CD1c-positive myeloid dendritic cell (primary cell): ENCODE measurements around the gene ST3GAL5.

Source experiments
- DNase-seq: peaks from one replicate; pipeline ENCODE4 v3.0.0-alpha.2; 2016; ENCODE audit errors: extremely low spot score

ST3GAL5 gene

DNA sequence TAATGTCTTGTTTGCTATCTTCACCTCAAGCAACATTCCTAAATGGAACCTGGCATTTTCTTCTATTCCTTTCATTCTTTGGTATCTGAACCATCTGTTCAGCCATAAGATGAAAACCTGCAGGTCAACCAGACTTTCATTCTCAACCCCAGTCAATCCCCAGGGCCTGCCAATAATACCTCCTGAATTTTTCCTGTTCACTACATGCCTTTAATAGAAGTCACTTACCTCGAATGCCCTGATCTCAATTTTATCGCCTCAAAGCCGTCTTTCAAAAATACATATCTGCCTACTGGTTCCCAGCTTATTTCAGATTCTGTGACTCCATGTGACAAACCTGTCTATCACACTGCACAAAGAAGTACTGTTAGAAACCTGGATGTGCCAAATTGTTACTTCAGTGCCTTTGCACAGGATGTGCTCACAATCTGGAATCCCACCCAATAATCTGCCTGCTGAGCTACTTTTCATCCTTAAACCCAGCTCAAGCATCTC, 22.6 kb downstream of the ST3GAL5 start:
- DNase-seq = no peak

DNA sequence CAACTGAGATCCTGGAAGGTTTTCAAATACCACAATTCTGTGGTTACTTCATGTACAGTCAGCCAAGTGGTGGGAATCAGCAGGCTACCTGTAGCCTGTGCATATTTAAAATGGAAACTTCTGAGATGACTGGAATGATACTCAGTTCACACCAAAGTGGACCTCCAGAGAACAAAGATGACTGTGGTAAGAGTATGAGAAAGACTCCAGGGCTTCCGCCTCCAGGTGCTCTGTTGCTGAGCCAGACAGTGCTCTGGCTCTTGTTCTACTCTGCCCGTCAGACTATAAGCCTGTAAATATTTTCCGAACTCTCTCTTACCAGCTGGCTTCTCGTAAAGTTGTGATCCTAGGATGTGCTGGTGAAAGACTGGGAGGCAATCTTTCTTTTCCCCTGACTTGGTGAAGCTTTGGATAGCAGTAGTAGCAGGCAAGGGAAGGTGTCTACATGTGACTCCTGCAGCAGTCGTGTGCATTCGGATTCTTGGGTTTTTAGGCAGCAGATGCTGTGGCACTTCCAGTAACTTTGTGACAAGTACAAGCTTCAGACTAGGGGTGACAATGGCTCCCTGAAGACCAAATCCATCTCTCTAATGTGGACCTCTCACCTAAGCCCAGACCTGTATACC, 23.1 kb downstream of the ST3GAL5 start:
- no peak for DNase-seq

DNA sequence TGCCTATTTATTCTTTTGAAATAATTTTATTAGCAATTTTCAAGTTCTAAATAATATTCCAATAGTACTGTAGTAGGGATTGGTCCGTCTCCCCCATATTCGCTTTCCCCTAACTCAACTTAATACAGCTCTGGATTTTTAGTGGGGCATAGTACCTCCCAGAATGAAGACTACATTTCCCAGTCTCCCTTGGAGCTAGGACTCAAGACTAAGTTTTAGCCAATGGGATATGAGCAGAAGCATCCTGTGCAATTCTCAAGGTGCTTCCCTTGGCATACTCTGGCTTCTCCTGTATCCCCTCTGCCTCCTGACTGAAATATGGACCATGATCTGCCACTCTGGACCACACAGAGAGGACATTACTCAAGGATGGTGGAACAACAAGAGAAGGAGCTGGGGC, 24.1 kb downstream of the ST3GAL5 start:
- no peak for DNase-seq

DNA sequence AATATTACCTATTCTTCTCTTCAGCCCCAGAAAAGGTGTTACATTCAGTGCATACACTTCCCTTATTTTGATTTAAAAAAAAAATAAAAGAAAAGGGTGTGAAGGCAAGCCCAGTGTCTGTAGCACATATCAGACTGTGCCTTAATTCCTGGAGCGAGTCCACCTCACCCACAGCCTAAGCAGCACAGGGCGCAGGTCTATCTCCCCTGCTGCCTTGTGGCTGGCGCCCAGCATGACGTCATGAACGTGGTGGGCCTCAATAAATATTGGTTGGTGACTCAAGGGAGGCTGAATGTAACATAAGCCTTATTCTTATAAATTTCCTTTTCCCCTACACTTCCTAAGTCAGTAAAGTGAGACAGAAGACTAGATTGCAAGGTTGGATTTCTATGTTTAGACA, 26.4 kb downstream of the ST3GAL5 start:
- DNase-seq = no peak

GRCh38 chr2:85861650-85862049, 27.1 kb downstream of the ST3GAL5 start:
- no peak for DNase-seq

- DNase-seq = peak; percentile 53
Measured at GRCh38 chr2:85861180-85861579, 27.6 kb downstream of the ST3GAL5 start.

DNA sequence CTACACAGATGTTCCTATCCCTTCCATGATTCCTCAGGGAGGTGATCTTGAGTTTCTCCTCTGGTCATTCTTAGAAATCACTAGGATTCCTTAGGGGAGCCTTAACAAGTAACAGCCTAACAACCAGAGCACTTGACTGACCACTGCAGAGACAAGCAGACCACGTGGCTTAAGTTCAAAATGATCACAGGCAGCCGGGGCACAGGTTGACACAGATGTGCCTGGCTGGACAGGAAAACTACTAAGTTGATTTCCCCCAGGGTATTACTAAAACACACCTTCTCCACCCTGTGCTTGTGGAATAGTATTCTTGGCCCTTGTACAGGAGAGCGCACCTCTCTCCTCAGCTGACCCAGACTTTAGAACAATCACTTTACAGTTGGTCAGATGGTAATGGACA, 29.9 kb downstream of the ST3GAL5 start:
- DNase-seq = no peak

- DNase-seq = no peak
Measured at GRCh38 chr2:85854897-85855296, 33.9 kb downstream of the ST3GAL5 start.

- no peak for DNase-seq
Measured at GRCh38 chr2:85854166-85854509, 34.7 kb downstream of the ST3GAL5 start.

- DNase-seq = peak; percentile 64
Measured at GRCh38 chr2:85853499-85854165, 35.2 kb downstream of the ST3GAL5 start.

GRCh38 chr2:85852937-85853498, 35.8 kb downstream of the ST3GAL5 start:
- DNase-seq = peak; percentile 50

GRCh38 chr2:85852152-85852840, 36.5 kb downstream of the ST3GAL5 start:
- DNase-seq = no peak

DNA sequence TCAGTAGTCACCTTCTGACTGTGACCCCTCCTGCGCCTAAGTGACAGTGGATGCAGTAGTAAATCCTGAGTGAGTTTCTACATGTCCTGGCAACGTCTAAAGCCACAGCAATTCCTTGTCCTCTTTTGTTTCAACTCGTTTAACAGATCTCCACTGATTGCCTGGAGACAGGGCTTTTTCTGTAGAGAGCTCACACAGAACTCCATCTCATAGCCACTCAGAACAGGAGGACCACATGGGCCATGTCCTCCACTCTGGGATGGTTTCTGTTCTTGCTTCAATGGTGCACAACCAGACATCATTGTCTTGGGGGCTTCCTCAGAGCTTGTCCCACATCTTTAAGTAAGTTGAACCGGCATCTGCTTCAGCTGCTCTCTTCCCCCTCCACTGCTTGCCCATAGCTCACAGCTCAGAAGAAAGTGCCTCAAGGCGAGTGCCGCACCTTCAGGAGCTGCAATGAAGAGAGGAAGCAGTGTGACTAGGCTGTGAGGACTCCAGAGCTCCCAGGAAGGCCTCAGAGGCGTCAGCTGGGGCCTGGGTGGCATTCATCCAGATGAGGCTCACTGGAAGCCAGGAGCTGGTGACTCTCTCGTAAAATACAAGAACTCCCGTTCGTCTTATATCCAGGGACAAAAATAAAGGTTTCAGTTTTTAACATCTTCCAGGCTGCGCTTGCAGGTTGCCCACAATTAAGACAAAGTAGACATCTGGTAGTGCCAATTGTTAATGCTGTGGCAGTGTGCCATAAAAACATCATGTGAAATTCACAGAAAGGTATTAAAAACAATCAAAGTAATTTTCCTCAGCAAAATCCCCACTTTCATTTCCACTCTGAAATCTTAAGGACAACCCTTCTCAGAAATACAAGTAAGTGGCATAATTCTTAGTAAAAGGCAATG, 37.3 kb downstream of the ST3GAL5 start:
- DNase-seq = no peak

GRCh38 chr2:85850451-85850850, 38.3 kb downstream of the ST3GAL5 start:
- no peak for DNase-seq

- DNase-seq = no peak
Measured at GRCh38 chr2:85847051-85847588, 41.7 kb downstream of the ST3GAL5 start.

GRCh38 chr2:85846411-85846810, 42.4 kb downstream of the ST3GAL5 start:
- DNase-seq = no peak

- DNase-seq = peak; percentile 53
Measured at GRCh38 chr2:85844486-85844885, 44.3 kb downstream of the ST3GAL5 start.

GRCh38 chr2:85843543-85843942, 45.2 kb downstream of the ST3GAL5 start:
- peak; percentile 42 for DNase-seq

GRCh38 chr2:85840091-85840490, 48.7 kb downstream of the ST3GAL5 start:
- DNase-seq = no peak

DNA sequence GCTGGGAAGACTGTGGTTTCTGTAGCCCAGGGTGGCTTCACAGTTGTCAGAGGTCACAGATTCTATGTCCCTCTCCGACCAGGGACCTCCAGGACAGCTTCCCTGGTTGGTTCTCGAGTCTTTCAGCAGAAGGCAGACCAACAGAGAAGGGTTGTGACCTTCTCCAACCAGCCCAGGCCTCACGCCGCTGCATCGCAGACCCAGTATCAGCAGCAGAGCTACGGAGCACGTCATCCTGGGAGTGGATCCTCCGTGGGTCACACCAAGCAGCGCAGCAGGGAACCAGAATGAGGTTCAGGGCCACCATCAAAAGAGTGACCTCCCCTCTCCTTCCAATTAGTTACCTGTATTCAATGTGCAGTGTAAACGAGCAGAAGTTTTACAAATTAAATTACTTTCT, 49.3 kb downstream of the ST3GAL5 start:
- no peak for DNase-seq

DNA sequence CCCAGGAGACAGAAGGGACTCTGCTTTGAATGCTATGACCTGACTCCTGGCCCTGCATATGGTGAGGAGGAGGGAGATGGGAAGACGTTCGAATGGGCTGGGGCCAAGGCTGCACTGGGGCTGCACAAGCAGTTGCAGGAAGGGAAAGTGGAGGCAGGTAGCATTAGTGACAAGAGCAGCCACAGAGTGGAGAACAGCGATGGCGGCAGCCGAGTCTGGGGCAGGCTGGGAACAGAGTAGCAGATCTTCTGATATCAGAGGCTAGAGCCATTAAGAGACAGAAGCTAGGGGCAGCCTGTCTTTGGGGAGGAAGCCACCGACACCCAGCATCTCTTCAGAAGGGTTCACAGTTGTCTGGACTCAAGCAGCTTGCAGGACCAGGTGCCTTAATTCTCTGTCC, 50.1 kb downstream of the ST3GAL5 start:
- no peak for DNase-seq
